Measurements from ENCODE around the gene CBX3.

DNA sequence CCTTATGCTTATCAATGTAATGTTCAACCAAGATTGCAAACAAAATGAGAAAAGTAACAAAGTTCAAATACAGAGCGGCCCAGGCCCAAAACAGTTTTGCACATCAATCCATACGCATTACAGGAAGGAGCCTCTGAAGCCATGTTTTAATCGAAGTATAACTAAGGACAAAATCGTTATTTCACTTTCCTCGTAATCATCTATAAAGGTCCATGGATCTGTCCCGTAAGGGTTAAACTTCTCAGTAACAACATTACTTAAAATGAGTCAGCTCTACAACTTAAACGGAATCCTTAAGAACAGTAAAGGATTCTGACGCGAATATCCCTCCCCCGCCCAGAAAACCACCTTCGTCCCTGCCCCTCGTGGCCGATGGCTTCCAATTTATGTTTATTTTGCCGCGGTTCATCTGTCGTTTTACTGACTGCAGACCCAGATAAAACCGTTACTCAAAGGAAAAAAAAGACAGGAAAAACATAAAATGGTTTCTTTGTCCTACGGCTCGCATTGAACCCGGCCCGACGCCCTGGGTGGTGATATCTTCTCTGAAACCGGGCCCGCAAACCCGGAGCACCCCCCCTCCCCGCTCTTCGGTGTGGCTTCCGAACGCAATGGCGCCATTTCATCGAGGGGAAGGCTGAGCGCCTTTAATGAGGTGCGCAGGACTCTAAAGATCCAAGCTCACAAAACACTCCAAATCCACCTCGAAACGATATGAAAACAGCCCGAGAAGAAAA, 2.1 kb upstream of the CBX3 start:
- TF ChIP-seq, protein P1, sequence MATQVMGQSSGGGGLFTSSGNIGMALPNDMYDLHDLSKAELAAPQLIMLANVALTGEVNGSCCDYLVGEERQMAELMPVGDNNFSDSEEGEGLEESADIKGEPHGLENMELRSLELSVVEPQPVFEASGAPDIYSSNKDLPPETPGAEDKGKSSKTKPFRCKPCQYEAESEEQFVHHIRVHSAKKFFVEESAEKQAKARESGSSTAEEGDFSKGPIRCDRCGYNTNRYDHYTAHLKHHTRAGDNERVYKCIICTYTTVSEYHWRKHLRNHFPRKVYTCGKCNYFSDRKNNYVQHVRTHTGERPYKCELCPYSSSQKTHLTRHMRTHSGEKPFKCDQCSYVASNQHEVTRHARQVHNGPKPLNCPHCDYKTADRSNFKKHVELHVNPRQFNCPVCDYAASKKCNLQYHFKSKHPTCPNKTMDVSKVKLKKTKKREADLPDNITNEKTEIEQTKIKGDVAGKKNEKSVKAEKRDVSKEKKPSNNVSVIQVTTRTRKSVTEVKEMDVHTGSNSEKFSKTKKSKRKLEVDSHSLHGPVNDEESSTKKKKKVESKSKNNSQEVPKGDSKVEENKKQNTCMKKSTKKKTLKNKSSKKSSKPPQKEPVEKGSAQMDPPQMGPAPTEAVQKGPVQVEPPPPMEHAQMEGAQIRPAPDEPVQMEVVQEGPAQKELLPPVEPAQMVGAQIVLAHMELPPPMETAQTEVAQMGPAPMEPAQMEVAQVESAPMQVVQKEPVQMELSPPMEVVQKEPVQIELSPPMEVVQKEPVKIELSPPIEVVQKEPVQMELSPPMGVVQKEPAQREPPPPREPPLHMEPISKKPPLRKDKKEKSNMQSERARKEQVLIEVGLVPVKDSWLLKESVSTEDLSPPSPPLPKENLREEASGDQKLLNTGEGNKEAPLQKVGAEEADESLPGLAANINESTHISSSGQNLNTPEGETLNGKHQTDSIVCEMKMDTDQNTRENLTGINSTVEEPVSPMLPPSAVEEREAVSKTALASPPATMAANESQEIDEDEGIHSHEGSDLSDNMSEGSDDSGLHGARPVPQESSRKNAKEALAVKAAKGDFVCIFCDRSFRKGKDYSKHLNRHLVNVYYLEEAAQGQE (IDR thresholded peaks at IDR 0.05; ENCODE audit: low read depth, low read length) = no peak
- TF ChIP-seq CREM (IDR thresholded peaks at IDR 0.05; ENCODE audit: low read depth) (no peak), RAD21 (IDR thresholded peaks at IDR 0.05; ENCODE audit: insufficient read depth, low read depth, low read length) (no peak), TARDBP (IDR thresholded peaks at IDR 0.05; ENCODE audit: borderline replicate concordance) (no peak), POLR2A (IDR thresholded peaks at IDR 0.05; ENCODE audit: low read depth, low read length) (no peak), RCOR1 (conservative IDR thresholded peaks at IDR 0.05; ENCODE audit: low read depth, low read length) (no peak)
- TF ChIP-seq, protein P2, sequence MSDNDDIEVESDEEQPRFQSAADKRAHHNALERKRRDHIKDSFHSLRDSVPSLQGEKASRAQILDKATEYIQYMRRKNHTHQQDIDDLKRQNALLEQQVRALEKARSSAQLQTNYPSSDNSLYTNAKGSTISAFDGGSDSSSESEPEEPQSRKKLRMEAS (IDR thresholded peaks at IDR 0.05; ENCODE audit: low read depth, low read length) = no peak
- TF ChIP-seq, protein P3, sequence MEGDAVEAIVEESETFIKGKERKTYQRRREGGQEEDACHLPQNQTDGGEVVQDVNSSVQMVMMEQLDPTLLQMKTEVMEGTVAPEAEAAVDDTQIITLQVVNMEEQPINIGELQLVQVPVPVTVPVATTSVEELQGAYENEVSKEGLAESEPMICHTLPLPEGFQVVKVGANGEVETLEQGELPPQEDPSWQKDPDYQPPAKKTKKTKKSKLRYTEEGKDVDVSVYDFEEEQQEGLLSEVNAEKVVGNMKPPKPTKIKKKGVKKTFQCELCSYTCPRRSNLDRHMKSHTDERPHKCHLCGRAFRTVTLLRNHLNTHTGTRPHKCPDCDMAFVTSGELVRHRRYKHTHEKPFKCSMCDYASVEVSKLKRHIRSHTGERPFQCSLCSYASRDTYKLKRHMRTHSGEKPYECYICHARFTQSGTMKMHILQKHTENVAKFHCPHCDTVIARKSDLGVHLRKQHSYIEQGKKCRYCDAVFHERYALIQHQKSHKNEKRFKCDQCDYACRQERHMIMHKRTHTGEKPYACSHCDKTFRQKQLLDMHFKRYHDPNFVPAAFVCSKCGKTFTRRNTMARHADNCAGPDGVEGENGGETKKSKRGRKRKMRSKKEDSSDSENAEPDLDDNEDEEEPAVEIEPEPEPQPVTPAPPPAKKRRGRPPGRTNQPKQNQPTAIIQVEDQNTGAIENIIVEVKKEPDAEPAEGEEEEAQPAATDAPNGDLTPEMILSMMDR (IDR thresholded peaks at IDR 0.05 in 2 of 3, conservative IDR thresholded peaks at IDR 0.05 in 1 of 3; ENCODE audit: control insufficient read depth in 2 of 3, extremely low read depth in 1 of 3, insufficient read depth in 1 of 3, low read depth in 3 of 3, low read length in 3 of 3) = no peak

Data from GM12878 (cell line).